ENCODE results near the gene ARL5B. TPM values are rescaled to one million over a fixed set of nuclear protein-coding genes. Genes with fewer than 3 reads are reported as not detected.
"Not testable (repeated sequence)": the region's sequence is repeated elsewhere in the genome, so short reads cannot be mapped to it uniquely, and the experiment has no call there.

Gene ARL5B
- polyA plus RNA-seq, 2 of the 4 experiments (the other 2 are of a cell fraction) = 8.8 to 24.5 TPM

DNA sequence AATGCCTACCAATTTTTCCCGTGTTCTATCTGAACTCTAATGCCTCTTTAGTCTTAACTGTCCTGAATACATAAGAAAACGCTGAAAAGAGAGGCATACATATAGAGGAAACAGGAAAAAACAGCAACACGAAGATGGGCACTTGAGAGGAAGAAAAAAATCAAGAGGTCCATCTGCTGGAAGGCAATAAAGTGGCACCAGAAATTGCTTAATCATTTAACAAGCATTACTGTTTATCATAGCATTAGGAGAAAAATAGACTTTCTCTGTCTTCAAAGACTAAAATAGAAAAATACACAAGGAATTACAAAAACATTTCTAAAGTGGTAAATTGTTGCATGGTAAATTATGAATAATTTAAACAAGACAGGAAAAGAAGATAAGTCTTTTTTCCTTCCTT is 42.9 kb upstream of the ARL5B start:
- peak; percentile 58 to 63; a peak in 3 of 6 replicates for ATAC-seq
- Histone ChIP-seq H3K9me3 (no peaks in the 10 kb centered on the region), H3K4me1 (peaks cover 45% of the 10 kb centered on the region), H3K4me2 (peak overlapping the region; percentile 53), H3K4me3 (no peak overlapping the region), H3K27ac (peak overlapping the region; percentile 26 to 67; a peak in 5 of 6 replicates)
- no peak for FAIRE-seq
- DNase-seq (ENCODE audit: low read depth in 1 of 2, low spot score in 1 of 2) = peak in 1 of 2 experiments; percentile 45
- ChIA-PET CTCF (interaction anchor here (0.6 kb wide), 1 partner anchor 8 kb away, joined by 3 read pairs; no protein-coding TSS in a partner anchor), POLR2A (no interaction called here)
- TF ChIP-seq SMC3 (IDR thresholded peaks at IDR 0.05) (peak; percentile 58), RAD21 (conservative IDR thresholded peaks at IDR 0.05 in 1 of 2, IDR thresholded peaks at IDR 0.05 in 1 of 2) (peak; percentile 48 to 70), CEBPB (IDR thresholded peaks at IDR 0.05) (peak; percentile 76 to 77), HOXB5 (CRISPR knock-in tag; IDR thresholded peaks at IDR 0.05) (no peak), JUNB (IDR thresholded peaks at IDR 0.05) (no peak)
- TF ChIP-seq, protein P1, sequence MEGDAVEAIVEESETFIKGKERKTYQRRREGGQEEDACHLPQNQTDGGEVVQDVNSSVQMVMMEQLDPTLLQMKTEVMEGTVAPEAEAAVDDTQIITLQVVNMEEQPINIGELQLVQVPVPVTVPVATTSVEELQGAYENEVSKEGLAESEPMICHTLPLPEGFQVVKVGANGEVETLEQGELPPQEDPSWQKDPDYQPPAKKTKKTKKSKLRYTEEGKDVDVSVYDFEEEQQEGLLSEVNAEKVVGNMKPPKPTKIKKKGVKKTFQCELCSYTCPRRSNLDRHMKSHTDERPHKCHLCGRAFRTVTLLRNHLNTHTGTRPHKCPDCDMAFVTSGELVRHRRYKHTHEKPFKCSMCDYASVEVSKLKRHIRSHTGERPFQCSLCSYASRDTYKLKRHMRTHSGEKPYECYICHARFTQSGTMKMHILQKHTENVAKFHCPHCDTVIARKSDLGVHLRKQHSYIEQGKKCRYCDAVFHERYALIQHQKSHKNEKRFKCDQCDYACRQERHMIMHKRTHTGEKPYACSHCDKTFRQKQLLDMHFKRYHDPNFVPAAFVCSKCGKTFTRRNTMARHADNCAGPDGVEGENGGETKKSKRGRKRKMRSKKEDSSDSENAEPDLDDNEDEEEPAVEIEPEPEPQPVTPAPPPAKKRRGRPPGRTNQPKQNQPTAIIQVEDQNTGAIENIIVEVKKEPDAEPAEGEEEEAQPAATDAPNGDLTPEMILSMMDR (IDR thresholded peaks at IDR 0.05) = peak; percentile 53; the same call in 2 of the 3 replicates
- WGBS (ENCODE audit: missing lambda C conversion rate) = 9% methylated on average over 3 of the region's 3 CpGs

DNA sequence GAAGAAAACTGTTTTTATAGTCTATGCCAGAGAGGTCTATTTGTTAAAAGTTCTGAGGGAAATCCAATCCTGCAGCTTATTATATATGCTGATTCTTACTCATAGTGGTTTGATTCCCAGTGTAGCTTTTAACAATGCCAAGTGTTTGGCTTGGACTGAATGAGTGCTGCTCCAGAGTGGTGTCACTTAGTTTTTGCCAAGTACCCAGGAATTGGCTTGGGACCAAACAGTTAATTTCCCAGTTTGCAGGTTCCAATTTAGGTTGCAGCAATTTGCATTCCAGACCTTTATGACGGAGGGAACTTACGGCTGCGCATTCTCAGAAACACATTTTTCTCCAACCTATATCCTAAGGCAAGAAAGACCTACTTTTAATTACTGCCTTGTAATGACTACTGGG is 40.2 kb upstream of the ARL5B start:
- no peaks in the 10 kb centered on the region for H3K9me3 ChIP-seq
- 97% methylated on average over 3 of the region's 3 CpGs for WGBS (ENCODE audit: missing lambda C conversion rate)
- ATAC-seq (no peak), FAIRE-seq (no peak), DNase-seq (ENCODE audit: low read depth in 1 of 2, low spot score in 1 of 2) (no peak)
- POLR2A ChIA-PET = no interaction called here
- TF ChIP-seq, protein P2, sequence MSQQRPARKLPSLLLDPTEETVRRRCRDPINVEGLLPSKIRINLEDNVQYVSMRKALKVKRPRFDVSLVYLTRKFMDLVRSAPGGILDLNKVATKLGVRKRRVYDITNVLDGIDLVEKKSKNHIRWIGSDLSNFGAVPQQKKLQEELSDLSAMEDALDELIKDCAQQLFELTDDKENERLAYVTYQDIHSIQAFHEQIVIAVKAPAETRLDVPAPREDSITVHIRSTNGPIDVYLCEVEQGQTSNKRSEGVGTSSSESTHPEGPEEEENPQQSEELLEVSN (IDR thresholded peaks at IDR 0.05; ENCODE audit: borderline replicate concordance, low read depth) = no peak
- no peak for TF ChIP-seq EHF (CRISPR knock-in tag; IDR thresholded peaks at IDR 0.05)
- no peak for TF ChIP-seq TP53 (CRISPR knock-in tag; IDR thresholded peaks at IDR 0.05)
- TF ChIP-seq EP300 (IDR thresholded peaks at IDR 0.05) = no peak
- TF ChIP-seq CBX2 (IDR thresholded peaks at IDR 0.05; ENCODE audit: borderline replicate concordance, low read depth) = no peak
- H3K4me2 ChIP-seq = no peak overlapping the region
- peaks cover 31% of the 10 kb centered on the region; the same call in 2 of the 3 replicates for H3K4me1 ChIP-seq
- no peak overlapping the region for H3K4me3 ChIP-seq
- CTCF ChIA-PET = no interaction called here
- no peak overlapping the region for H3K27ac ChIP-seq

DNA sequence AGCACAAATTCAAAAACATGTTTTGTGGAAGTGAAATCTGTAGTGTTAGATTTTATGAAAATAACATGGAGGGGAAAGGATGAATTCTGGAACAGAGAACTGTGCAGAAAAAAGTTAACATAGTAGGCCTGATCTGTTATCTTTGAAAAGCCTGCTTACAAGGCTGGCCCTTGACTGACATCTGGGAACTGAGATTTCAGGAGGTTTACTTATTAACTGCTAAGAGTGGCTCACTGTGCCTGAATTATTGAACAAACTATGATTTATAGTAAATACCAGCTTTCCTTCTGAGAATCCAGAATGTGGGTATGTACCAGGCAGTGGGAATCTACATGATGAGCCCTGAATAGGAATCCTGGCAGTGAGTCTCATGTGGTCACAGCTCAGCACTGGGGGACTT is 38.4 kb upstream of the ARL5B start:
- Histone ChIP-seq H3K4me2 (peak overlapping the region; percentile 2; the same call in 1 of the 3 replicates), H3K4me1 (peaks cover 24% of the 10 kb centered on the region; the same call in 2 of the 3 replicates), H3K27ac (peak overlapping the region in 1 of 2 experiments; percentile 37; a peak in 1 of 6 replicates), H3K4me3 (no peak overlapping the region), H3K9me3 (no peaks in the 10 kb centered on the region)
- no peak; a peak in 1 of 6 replicates for ATAC-seq
- TF ChIP-seq TFCP2L1 (CRISPR knock-in tag; IDR thresholded peaks at IDR 0.05) (no peak), NPAS2 (CRISPR knock-in tag; IDR thresholded peaks at IDR 0.05; ENCODE audit: borderline replicate concordance) (no peak), MAFK (IDR thresholded peaks at IDR 0.05; ENCODE audit: partially characterized antibody) (no peak), EP300 (IDR thresholded peaks at IDR 0.05) (no peak), CEBPB (IDR thresholded peaks at IDR 0.05) (no peak)
- no peak for DNase-seq (ENCODE audit: low read depth in 1 of 2, low spot score in 1 of 2)
- CTCF ChIA-PET = no interaction called here
- no peak for FAIRE-seq
- POLR2A ChIA-PET = no interaction called here

DNA sequence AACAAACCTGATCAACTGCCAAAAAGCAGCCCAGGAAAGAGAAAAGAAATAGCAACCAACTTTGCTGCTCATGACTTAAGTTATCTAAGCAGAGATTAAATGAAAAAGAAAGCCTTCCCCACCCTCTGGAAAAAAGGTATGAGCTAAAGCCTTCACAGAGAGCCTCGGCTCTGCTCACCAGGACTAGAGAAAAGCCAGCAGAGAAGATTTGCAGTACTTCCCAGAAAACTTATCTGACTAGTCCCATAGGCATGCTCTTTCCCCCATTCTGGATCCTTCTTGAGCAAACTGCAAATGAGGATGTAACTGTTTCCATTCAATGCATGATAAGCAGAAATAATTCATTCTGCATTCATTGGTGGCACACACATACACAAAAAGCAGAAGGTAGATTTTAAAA is 35.6 kb upstream of the ARL5B start:
- POLR2A ChIA-PET; H3K9me3 ChIP-seq; FAIRE-seq; DNase-seq (ENCODE audit: low read depth in 1 of 2, low spot score in 1 of 2); H3K4me2 ChIP-seq; H3K4me3 ChIP-seq; ATAC-seq; CTCF ChIA-PET: not testable (repeated sequence)
- peaks cover 25% of the 10 kb centered on the region for H3K4me1 ChIP-seq
- peak overlapping the region in 1 of 2 experiments; percentile 56; a peak in 2 of 6 replicates for H3K27ac ChIP-seq
- WGBS (ENCODE audit: missing lambda C conversion rate) = 82% methylated on average over 1 of the region's 1 CpG

DNA sequence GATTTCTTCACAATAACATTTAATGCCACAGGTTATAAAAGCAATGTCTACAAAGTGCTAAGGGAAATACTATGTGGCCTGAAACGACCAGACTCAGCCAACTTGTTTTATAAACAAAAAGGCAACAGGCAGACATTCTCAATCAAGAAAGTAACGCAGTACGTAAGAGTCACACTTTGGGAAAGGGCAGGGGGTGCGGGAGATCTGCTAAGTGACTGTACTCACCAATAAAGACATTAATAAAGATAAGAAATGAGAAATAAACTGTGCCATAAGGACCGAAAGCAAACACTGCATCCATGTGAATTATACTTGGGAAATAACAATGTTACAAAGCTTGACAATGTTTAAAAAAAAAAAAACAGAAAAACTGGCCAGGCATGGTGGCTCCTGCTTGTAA is 33.3 kb upstream of the ARL5B start:
- Histone ChIP-seq H3K27ac (0 out of 6 replicates have a peak overlapping the region, but pooled peaks of 1 of the 2 experiments have one; percentile 86), H3K9me3 (no peaks in the 10 kb centered on the region), H3K4me1 (peaks cover 22% of the 10 kb centered on the region), H3K4me2 (no peak overlapping the region), H3K4me3 (no peak overlapping the region)
- POLR2A ChIA-PET = no interaction called here
- FAIRE-seq (no peak), DNase-seq (ENCODE audit: low read depth in 1 of 2, low spot score in 1 of 2) (no peak), ATAC-seq (no peak)
- CTCF ChIA-PET = interaction anchor here (1.0 kb wide), 1 partner anchor 29 kb away, joined by 3 read pairs; no protein-coding TSS in a partner anchor
- 85% methylated on average over 5 of the region's 5 CpGs for WGBS (ENCODE audit: missing lambda C conversion rate)
- no peak for TF ChIP-seq HEYL (CRISPR knock-in tag; IDR thresholded peaks at IDR 0.05)
- TF ChIP-seq HDAC2 (IDR thresholded peaks at IDR 0.05) = no peak
- TF ChIP-seq, protein P3, sequence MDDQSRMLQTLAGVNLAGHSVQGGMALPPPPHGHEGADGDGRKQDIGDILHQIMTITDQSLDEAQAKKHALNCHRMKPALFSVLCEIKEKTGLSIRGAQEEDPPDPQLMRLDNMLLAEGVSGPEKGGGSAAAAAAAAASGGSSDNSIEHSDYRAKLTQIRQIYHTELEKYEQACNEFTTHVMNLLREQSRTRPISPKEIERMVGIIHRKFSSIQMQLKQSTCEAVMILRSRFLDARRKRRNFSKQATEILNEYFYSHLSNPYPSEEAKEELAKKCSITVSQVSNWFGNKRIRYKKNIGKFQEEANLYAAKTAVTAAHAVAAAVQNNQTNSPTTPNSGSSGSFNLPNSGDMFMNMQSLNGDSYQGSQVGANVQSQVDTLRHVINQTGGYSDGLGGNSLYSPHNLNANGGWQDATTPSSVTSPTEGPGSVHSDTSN (IDR thresholded peaks at IDR 0.05) = no peak
- TF ChIP-seq JUN (IDR thresholded peaks at IDR 0.05) = no peak
- TF ChIP-seq SREBF2 (IDR thresholded peaks at IDR 0.05) = no peak
- no peak for TF ChIP-seq HOXB5 (CRISPR knock-in tag; IDR thresholded peaks at IDR 0.05)
- no peak for TF ChIP-seq RAD21 (conservative IDR thresholded peaks at IDR 0.05 in 1 of 2, IDR thresholded peaks at IDR 0.05 in 1 of 2)

Data from A549 (cell line).